ENCODE measurements around the gene PLEKHG3.
"Not testable (repeated sequence)": the region's sequence is repeated elsewhere in the genome, so short reads cannot be mapped to it uniquely, and the experiment has no call there.

The PLEKHG3 gene

DNA sequence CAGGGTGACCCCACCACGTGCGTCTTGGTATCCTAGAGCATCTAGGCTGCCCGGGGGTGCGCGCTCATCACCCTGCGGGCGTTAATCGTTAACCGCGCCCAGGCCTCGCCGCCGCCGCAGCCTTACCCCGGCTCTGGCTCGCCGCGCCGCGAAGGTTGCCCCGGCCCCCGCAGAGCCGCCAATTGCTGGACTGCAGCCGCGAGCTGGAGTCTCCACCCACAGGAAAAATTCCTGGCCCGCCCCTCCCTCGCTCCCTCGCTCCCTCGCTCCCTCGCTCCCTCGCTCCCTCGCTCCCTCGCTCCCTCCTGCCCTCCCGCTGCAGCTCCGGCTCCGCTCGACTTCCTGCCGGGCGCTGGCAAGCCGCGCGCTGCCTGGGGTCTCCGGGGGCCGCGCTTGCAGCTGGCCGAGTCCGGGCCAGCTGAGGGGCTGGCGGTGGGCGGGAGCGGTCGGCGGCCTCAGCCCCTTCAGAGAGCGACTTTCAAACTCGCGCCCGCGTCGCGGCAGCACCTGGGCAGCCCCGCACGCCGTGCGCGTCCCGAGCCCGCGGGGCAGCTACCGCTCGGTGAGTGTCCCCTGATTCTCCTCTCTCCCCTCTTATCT, at the start of gene PLEKHG3:
TSS of gene PLEKHG3 (plus strand) at position 282 of the 600 bp plus-strand sequence. CDS start 23,208 bp downstream, outside the sequence.
- no peak for DNase-seq (ENCODE audit: extremely low read depth in 1 of 2, low read depth in 1 of 2)

DNA sequence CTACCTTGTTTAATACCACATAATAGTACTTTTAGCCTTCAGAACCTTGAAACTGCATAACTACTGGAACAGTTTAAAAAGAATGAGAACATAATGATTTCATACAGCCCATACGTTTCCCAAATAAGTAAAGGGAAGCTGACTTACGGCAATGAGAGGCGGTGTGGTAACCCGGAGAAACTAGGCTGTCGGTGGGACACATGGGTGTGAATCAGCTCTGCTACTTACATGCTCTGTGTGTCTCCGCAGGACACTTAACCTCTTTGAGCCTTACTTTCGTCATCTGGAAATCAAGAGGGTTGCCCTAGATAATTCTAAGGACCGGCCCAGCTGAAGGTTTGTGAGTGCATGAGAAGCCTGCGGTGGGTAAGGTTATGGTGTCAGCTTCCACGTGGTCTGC, 49.3 kb upstream of the PLEKHG3 start:
- DNase-seq (ENCODE audit: extremely low read depth in 1 of 2, low read depth in 1 of 2): no peak

GRCh38 chr14:64656986-64657385, 47.2 kb upstream of the PLEKHG3 start:
- DNase-seq (ENCODE audit: extremely low read depth in 1 of 2, low read depth in 1 of 2): no peak

DNA sequence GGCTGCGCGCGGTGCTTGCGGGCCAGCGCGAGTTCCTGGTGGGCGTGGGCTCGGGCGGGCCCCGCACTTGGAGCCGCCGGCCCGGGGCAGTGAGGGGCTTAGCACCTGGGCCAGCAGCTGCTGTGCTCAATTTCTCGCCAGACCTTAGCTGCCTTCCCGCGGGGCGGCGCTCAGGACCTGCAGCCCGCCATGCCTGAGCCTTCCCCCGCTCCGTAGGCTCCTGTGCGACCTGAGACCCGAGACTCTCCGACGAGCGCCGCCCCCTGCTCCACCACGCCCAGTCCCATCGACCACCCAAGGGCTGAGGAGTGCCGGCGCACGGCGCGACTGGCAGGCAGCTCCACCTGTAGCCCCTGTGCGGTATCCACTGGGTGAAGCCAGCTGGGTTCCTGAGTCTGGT, 46.0 kb upstream of the PLEKHG3 start:
- no peak for DNase-seq (ENCODE audit: extremely low read depth in 1 of 2, low read depth in 1 of 2)

DNA sequence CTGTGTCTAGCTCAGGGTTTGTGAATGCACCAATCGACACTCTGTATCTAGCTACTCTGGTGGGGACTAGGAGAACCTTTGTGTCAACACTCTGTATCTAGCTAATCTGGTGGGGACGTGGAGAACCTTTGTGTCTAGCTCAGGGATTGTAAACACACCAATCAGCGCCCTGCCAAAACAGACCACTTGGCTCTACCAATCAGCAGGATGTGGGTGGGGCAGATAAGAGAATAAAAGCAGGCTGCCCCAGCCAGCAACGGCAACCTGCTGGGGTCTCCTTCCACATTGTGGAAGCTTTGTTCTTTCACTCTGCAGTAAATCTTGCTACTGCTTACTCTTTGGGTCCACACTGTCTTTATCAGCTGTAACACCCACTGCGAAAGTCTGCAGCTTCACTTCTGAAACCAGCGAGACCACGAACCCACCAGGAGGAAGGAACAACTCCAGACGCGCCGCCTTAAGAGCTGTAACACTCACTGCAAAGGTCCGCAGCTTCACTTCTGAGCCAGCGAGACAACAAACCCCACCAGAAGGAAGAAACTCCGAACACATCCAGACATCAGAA, 45.4 kb upstream of the PLEKHG3 start:
- DNase-seq (ENCODE audit: extremely low read depth in 1 of 2, low read depth in 1 of 2): not testable (repeated sequence)

DNA sequence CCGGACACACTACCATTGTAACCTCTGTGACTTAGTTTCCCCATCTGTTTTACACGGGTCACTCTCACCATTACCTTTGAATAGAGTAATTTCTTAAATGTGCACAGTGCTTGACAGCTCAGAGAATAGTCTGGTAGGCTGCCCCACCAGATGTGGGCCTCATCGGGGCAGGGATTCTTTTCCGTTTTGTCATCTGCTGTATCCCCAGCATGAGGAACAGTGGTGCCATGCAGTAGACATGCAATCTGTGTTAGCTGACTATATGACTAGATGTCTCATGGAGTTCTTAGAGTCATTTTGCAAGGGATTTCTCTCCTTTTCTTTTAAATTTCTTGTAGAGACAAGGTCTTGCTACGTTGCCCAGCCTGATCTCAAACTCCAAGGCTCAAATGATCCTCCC, 44.9 kb upstream of the PLEKHG3 start:
- no peak for DNase-seq (ENCODE audit: extremely low read depth in 1 of 2, low read depth in 1 of 2)

DNA sequence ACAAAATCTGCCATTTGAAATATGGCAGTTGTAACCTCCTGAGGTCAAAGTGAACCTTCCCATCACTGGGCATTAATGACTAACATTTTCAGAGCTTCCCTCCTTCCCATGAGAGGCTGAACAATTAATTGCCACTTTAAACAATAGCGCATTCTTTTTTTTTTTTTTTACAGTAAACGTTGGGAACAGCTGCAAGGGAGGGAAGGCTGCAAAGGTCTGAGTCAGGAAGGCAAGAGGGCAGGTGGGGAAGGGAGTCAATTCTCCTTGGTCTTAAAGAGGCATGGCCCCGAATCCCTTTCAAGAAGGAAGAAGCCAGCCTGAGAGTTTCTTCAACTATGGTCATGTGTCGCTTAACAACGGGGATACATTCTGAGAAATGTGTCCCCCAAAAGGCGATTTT, 41.0 kb upstream of the PLEKHG3 start:
- no peak for DNase-seq (ENCODE audit: extremely low read depth in 1 of 2, low read depth in 1 of 2)

DNA sequence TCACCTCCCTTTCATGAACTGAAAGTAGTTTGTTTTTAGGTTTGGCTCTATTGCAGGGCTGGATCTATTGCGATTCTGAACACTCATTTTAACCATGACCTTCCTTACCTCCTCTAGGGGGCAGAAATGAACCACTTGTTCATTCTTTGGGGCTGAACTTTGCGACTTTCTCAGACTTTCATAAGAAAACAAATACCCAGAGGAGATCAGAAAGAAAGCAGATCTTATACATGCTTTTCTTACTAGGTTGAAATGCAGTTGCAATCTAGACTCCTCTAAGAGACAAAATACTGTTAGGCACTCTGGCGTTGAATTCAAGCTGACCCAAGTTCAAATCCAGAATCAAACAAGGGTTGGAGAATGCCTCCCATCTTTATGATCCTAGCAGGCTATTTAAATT, 32.6 kb upstream of the PLEKHG3 start:
- no peak for DNase-seq (ENCODE audit: extremely low read depth in 1 of 2, low read depth in 1 of 2)

DNA sequence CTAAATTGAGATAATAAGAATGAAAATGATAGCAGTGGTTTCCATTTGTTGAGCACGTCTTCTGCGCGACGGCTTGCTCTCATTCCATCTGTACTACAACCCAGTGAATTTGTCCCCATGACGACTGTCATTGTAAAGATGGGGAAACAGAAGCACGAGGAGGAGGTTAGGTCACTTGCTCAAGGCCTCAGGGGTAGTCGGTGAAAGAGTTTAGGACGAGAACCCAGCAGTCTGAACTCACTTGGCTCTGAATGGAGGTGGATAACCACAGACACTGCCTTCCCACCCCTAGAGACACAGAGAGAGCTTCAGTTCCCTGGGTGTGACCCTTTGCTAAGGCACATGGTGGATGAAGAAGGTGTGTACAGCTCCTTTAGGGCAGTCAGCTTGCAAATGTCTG, 30.9 kb upstream of the PLEKHG3 start:
- no peak for DNase-seq (ENCODE audit: extremely low read depth in 1 of 2, low read depth in 1 of 2)

GRCh38 chr14:64673748-64674147, 30.5 kb upstream of the PLEKHG3 start:
- DNase-seq (ENCODE audit: extremely low read depth in 1 of 2, low read depth in 1 of 2): peak in 1 of 2 donors; percentile 7

- DNase-seq (ENCODE audit: extremely low read depth in 1 of 2, low read depth in 1 of 2): no peak
Measured at GRCh38 chr14:64674829-64675228, 29.4 kb upstream of the PLEKHG3 start.

DNA sequence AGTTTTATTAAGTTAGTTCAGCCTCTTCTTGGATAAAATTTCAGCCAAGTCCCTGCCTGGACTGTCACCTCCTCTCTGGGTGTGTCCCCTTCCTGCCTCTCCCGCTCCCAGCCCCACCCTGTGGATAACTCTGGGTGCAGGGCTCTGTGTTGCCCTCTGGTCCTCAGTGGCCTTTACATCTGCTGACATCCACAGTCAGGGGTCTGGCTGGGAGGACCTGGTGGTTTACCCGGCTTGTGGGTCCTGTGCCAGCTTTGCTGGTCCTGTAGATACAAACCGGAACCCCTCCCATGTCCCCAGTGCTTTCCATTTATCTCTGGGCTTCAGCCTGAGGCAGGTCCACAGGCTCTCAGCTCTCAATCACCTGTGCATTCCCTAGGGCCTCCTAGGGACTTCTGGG, 28.9 kb upstream of the PLEKHG3 start:
- no peak for DNase-seq (ENCODE audit: extremely low read depth in 1 of 2, low read depth in 1 of 2)

- no peak for DNase-seq (ENCODE audit: extremely low read depth in 1 of 2, low read depth in 1 of 2)
Measured at GRCh38 chr14:64676410-64677008, 27.7 kb upstream of the PLEKHG3 start.

- no peak for DNase-seq (ENCODE audit: extremely low read depth in 1 of 2, low read depth in 1 of 2)
Measured at GRCh38 chr14:64680013-64680713, 24.1 kb upstream of the PLEKHG3 start.

DNA sequence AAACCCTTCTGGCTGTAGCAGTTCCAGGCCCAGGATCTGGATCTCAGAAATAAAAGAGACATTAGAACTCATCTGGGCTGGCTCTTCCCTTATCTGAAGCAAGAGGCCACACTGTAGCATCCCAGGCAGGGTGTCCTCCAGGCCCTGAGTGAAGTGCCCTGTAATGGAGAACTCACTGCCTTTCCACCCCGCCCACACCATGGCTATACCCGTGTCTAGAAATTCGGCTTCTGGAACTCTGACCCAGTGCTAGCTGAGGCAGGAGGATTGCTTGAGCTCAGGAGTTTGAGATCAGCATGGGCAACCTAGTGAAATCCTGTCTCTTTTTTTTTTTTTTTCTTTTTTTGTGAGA, 23.5 kb upstream of the PLEKHG3 start:
- DNase-seq (ENCODE audit: extremely low read depth in 1 of 2, low read depth in 1 of 2): no peak

GRCh38 chr14:64681796-64682710, 22.2 kb upstream of the PLEKHG3 start:
- DNase-seq (ENCODE audit: extremely low read depth in 1 of 2, low read depth in 1 of 2): no peak

DNA sequence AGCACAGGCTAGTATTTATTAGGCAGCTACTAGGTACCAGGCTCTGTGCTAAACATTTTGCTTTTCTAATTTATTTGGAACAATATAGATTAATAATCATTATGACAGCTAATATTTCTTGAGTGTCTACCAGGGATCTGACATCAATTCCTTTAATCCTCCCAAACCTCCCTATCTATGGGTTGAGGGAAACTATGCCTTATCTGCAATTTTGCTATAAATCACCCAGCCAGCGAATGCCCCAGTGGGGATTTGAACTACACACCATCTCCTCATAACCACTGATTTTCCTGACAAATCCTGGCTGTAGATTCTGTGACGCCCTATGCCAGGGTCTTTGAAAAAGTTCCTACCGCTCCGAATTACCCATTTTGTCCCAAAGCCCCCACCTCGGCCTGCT, 21.4 kb upstream of the PLEKHG3 start:
- DNase-seq (ENCODE audit: extremely low read depth in 1 of 2, low read depth in 1 of 2): no peak

GRCh38 chr14:64683264-64683663, 21.0 kb upstream of the PLEKHG3 start:
- no peak for DNase-seq (ENCODE audit: extremely low read depth in 1 of 2, low read depth in 1 of 2)

DNA sequence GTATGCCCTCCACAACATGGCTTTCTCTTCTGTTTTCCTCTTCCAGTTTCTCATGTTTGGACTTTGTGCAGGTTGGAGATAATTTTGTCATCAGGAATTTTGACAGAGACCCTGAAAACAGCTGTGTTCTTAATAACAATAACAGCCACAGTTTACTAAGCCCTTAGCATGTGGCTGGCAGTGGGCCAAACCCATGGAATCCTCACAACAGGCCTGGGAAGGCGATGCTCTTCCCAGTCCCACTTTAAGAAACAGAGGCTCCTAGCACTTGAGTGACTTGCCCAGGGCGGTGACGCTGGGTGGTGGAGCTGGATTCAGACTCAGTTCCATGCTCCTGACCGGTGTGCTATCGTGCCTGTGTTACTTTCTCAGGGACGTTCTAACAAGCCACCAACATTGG, 20.1 kb upstream of the PLEKHG3 start:
- DNase-seq (ENCODE audit: extremely low read depth in 1 of 2, low read depth in 1 of 2): no peak

DNA sequence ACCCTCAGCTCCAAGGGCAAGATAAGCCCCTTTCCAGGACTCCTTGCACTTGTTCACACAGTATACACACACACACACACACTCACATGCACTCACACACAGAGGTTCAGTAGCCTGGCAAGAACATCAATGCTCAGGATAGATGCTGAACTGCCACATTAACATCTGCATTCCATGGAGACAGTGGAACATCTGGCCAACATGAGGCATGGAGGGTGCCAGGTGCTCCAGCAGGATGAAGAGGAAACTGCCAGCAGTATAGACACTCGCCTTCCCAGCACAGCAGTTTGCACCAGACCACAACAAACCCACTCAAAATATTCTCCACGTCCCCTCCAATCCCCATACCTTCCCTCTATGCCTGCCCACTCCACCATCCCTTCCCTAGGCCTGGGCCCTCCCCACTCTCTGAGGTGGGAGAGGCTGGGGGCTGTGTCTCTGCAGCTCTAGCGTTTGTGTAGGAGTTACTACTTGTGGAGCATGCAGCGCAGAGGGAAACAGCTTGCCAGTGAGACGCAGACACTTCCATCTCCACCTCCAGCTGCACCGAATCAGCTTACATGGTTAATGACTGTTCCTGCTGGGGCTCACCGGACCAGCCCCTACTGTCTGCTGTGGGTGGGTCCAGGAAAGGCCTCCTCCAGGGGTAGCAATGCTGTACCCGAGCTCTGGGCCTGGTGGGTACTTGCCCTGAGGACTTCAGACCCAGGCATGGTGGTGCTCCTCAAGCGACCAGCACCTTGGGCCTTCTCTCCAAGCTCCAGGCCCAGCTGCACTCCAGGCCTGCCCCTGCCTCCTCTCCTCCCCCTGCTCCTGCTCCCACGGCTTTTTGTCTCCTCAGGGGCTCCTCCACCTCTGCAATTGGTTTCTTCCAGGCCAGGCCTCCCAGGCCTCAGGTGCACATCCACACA, 18.6 kb upstream of the PLEKHG3 start:
- no peak for DNase-seq (ENCODE audit: extremely low read depth in 1 of 2, low read depth in 1 of 2)
